ENCODE results near the gene SLC2A14.
"Not testable (repeated sequence)": the region's sequence is repeated elsewhere in the genome, so short reads cannot be mapped to it uniquely, and the experiment has no call there.

Gene SLC2A14

DNA sequence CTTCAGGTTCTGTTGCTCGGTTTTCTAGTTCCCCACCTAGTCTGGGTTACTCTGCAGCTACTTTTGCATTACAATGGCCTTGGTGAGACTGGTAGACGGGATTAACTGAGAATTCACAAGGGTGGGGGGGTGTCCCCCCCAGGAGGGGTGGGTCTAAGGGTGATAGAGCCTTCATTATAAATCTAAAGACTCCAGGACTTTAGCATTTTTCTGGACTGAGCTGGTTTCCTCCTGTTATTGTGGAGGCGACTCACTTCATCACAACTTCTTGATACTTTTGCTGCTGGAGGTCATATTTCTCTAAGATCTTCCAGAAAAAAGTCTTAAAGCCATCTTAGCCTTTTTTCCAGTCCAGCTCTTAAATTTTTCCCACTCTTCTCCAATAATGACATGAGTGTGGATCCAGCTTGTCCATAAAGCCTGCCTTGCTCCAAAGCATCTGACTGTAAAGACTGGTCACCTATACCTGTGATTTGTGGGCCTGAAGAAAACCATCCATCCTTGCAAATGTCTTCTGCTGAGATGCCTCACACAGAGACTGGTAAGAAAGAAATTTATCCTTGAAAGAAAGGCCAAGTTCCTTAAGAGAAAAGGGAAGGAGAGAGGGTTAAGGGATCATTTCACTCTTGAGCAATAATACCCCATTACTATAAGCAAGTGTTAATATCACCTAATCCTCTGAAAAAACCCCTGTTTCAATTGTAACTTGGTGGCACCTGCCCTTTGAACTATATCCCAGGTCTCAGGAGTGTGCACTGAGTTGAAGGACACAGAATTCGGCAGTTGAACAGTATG, 19.7 kb upstream of the SLC2A14 start:
- H3K9me3 Mint-ChIP-seq, result no peaks in the 10 kb centered on the region
- H3K27ac Mint-ChIP-seq, result no peak overlapping the region
- no peaks in the 10 kb centered on the region for H3K4me1 Mint-ChIP-seq (ENCODE audit: low read depth)
- no peaks in the 10 kb centered on the region for H3K36me3 Mint-ChIP-seq (ENCODE audit: low read depth)
- H3K4me3 Mint-ChIP-seq, result no peak overlapping the region
- H3K27me3 Mint-ChIP-seq, result peaks cover 3% of the 10 kb centered on the region

DNA sequence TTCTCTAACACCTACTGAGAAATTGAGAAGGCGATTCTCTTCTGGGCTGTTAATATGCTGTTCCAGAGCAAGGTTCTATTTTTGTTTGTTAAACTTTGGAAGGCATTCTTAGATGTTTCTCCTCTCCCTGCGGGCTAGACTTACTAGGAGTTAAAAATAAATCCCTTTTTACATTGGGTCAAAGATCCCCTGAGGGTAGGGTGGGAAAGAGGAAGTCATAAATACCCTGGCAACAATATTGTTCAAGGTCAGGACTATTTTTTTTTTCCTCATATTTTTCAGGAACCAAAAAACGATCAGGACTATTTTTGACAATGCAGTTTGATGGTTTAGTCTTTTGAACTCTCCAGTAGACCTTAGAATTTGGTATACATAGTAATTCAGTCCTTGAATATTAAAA, 12.0 kb upstream of the SLC2A14 start:
- Mint-ChIP-seq H3K9me3 (no peaks in the 10 kb centered on the region), H3K36me3 (ENCODE audit: low read depth) (no peaks in the 10 kb centered on the region), H3K4me1 (ENCODE audit: low read depth) (no peaks in the 10 kb centered on the region), H3K4me3 (no peak overlapping the region), H3K27ac (no peak overlapping the region), H3K27me3 (no peaks in the 10 kb centered on the region)

DNA sequence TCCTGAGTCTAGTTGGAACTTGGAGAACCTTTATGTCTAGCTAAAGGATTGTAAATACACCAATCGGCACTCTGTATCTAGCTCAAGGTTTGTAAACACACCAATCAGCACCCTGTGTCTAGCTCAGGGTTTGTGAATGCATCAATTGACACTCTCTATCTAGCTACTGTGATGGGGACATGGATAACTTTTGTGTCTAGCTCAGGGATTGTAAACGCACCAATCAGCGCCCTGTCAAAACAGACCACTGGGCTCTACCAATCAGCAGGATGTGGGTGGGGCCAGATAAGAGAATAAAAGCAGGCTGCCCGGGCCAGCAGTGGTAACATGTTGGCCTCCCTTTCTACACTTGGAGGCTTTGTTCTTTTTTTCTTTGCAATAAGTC, 9.0 kb upstream of the SLC2A14 start:
- not testable (repeated sequence) for H3K27ac Mint-ChIP-seq; H3K9me3 Mint-ChIP-seq; H3K27me3 Mint-ChIP-seq; H3K4me1 Mint-ChIP-seq (ENCODE audit: low read depth); H3K36me3 Mint-ChIP-seq (ENCODE audit: low read depth); H3K4me3 Mint-ChIP-seq

DNA sequence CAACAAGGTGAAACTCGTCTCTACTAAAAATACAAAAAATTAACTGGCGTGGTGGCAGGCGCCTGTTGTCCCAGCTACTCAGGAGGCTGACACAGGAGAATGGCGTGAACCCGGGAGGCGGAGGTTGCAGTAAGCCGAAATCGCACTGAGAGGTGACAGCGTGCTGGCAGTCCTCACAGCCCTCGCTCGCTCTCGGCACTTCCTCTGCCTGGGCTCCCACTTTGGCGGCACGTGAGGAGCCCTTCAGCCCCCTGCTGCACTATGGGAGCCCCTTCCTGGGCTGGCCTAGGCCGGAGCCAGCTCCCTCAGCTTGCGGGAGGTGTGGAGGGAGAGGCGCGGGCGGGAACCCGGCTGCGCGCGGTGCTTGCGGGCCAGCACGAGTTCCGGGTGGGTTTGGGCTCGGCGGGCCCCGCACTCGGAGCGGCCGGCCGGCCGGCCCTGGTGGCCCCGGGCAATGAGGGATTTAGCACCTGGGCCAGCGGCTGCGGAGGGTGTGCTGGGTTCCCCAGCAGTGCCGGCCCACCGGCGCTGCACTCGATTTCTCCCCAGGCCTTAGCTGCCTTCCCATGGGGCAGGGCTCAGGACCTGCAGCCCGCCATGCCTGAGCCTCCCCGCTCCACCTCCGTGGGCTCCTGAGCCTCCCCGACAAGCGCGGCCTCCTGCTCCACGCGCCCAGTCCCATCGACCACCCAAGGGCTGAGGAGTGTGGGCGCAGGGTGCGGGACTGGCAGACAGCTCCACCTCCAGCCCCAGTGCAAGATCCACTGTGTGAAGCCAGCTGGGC, 8.4 kb upstream of the SLC2A14 start:
- H3K4me3 Mint-ChIP-seq; H3K27me3 Mint-ChIP-seq; H3K27ac Mint-ChIP-seq; H3K9me3 Mint-ChIP-seq; H3K4me1 Mint-ChIP-seq (ENCODE audit: low read depth); H3K36me3 Mint-ChIP-seq (ENCODE audit: low read depth): not testable (repeated sequence)

DNA sequence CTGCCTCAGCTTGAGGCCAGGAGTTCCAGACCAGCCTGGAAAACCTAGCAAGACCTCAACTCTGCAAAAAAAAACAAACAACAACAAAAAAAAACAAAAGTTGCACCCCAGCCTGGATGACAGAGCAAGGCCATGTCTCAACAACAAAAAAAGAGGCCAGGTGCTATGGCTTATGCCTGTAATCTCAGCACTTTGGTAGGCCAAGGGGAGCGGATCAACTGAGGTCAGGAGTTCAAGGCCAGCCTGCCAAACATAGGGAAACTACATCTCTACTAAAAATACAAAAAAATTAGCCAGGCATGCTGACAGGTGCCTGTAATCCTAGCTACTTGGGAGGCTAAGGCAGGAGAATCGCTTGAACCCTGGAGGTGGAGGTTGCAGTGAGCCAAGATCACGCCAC, 6.5 kb upstream of the SLC2A14 start:
- H3K4me1 Mint-ChIP-seq (ENCODE audit: low read depth), result no peaks in the 10 kb centered on the region
- H3K27ac Mint-ChIP-seq, result no peak overlapping the region
- H3K36me3 Mint-ChIP-seq (ENCODE audit: low read depth), result no peaks in the 10 kb centered on the region
- no peaks in the 10 kb centered on the region for H3K27me3 Mint-ChIP-seq
- no peaks in the 10 kb centered on the region for H3K9me3 Mint-ChIP-seq
- H3K4me3 Mint-ChIP-seq, result no peak overlapping the region

DNA sequence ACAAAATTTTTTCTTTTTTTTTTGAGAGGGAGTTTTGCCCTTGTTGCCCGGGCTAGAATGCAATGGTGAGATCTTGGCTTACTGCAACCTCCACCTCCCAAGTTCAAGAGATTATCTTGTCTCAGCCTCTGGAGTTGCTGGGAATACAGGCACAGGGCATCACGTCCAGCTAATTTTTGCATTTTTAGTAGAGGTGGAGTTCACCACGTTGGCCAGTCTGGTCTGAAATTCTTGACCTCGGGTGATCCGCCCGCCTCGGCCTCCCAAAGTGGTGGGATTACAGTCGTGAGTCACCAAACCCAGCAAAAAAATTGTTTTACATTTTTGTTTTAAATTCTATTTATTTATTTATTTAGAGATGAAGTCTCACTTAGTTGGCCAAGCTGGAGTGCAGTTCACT, 4.7 kb upstream of the SLC2A14 start:
- Mint-ChIP-seq H3K27ac (no peak overlapping the region), H3K27me3 (peaks cover 9% of the 10 kb centered on the region), H3K4me3 (no peak overlapping the region), H3K4me1 (ENCODE audit: low read depth) (peaks cover 3% of the 10 kb centered on the region), H3K9me3 (no peaks in the 10 kb centered on the region), H3K36me3 (ENCODE audit: low read depth) (no peaks in the 10 kb centered on the region)

DNA sequence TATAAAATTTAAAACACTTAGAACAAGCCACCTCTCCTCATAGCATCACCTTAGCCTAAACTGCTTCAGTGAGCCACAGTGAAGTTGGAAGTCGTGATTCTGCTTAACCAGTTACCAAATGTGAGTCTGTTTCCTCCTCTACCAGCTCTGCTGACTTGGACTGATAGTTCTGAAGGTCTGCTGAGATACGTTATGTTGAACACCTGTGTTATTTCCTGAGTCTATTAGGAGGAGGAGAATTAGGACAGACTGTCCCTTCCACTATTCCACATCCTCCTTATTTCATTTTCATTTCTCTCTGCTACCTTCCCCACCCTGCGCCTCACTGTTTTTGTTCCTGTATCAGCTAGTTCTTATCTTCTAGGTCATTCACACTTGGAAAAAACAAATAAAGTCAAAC, 2.4 kb downstream of the SLC2A14 start:
- Mint-ChIP-seq H3K27ac (no peak overlapping the region), H3K27me3 (peaks cover 33% of the 10 kb centered on the region), H3K4me3 (no peak overlapping the region), H3K36me3 (ENCODE audit: low read depth) (no peaks in the 10 kb centered on the region), H3K9me3 (no peaks in the 10 kb centered on the region), H3K4me1 (ENCODE audit: low read depth) (peaks cover 3% of the 10 kb centered on the region)

DNA sequence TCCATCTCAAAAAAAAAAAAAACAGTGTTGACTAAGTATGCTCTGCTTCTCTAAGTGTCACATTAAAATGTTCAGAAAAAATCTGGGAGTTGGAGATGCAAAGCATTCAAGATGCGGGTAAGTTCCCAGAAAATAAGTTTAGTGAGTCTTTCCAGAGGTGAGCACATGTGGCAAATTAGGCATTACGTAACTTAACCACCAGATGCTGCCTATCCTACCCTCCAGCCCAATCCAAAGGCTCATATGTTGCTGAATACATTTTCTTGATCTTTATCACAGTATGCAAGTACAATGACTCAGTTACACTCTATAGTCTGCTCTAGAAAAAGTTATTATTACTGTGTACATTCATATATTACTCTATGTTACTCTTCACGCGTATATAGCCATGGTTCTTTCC, 3.6 kb downstream of the SLC2A14 start:
- no peaks in the 10 kb centered on the region for H3K36me3 Mint-ChIP-seq (ENCODE audit: low read depth)
- H3K4me3 Mint-ChIP-seq, result no peak overlapping the region
- H3K27me3 Mint-ChIP-seq, result peaks cover 33% of the 10 kb centered on the region
- no peak overlapping the region for H3K27ac Mint-ChIP-seq
- no peaks in the 10 kb centered on the region for H3K9me3 Mint-ChIP-seq
- peaks cover 3% of the 10 kb centered on the region for H3K4me1 Mint-ChIP-seq (ENCODE audit: low read depth)

DNA sequence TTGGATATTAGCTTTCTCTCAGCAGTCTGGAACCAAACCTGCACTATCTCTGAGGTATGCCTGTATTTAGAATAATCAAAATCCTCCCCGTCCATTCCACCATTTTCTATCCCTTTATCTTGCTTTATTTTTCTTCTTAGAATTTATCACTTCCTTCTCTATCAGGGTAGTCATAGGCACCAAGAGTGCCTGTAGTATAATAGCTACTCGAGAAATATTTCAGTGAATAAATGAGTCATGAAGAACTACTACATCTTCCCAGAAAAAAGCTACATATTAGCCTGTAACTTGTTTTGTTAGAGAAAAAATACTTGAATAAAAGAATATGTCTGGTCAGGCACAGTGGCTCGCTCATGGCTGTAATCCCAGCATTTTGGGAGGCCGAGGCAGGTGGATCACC, 4.3 kb downstream of the SLC2A14 start:
- H3K4me3 Mint-ChIP-seq, result no peak overlapping the region
- H3K27me3 Mint-ChIP-seq, result peaks cover 26% of the 10 kb centered on the region
- H3K9me3 Mint-ChIP-seq, result no peaks in the 10 kb centered on the region
- H3K4me1 Mint-ChIP-seq (ENCODE audit: low read depth), result peaks cover under 1% of the 10 kb centered on the region
- H3K27ac Mint-ChIP-seq, result no peak overlapping the region
- H3K36me3 Mint-ChIP-seq (ENCODE audit: low read depth), result no peaks in the 10 kb centered on the region

DNA sequence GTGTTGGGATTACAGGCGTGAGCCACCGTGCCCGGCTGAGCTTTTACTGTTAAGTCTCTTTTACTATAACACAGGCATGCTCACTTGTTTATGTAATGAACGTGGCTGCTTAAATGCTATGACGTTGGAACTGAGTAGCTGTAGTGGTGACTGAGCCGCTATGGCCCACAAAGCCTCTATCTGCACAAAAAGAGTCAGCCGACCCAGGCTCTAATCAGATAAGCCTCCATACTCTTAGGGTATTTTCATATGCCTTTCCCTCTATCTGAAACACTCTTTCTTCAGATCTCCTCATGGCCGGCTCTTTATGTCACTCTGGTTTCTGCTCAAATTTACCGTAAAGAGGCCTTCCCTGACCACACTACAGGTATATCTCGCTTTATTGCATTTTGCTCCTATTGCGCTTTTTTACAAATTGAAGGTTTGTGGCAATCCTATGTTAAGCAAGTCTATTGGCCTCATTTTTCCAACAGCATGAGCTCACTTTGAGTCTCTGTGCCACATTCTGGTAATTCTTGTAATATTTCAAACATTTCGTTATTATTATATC, 8.0 kb downstream of the SLC2A14 start:
- Mint-ChIP-seq H3K27ac (no peak overlapping the region), H3K9me3 (no peaks in the 10 kb centered on the region), H3K4me3 (no peak overlapping the region), H3K27me3 (peaks cover 3% of the 10 kb centered on the region), H3K36me3 (ENCODE audit: low read depth) (no peaks in the 10 kb centered on the region), H3K4me1 (ENCODE audit: low read depth) (peaks cover 19% of the 10 kb centered on the region)

DNA sequence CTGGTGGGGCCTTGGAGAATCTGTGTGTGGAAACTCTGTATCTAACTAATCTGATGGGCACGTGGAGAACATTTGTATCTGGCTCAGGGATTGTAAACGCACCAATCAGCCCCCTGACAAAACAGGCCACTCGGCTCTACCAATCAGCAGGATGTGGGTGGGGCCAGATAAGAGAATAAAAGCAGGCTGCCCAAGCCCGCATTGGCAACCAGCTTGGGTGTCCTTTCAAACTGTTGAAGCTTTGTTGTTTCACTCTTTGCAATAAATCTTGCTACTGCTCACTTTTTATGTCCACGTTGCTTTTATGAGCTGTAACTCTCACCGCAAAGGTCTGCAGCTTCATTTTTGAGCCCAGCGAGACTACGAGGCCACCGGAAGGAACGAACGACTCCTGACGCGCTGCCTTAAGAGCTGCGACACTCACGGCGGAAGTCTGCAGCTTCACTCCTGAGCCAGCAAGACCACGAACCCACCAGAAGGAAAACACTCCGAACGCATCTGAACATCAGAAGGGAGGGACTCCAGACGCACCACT, 9.8 kb downstream of the SLC2A14 start:
- H3K4me1 Mint-ChIP-seq (ENCODE audit: low read depth), result peaks cover 23% of the 10 kb centered on the region
- H3K27me3 Mint-ChIP-seq; H3K36me3 Mint-ChIP-seq (ENCODE audit: low read depth); H3K9me3 Mint-ChIP-seq: not testable (repeated sequence)
- H3K4me3 Mint-ChIP-seq, result peak overlapping the region; percentile 63
- peak overlapping the region; percentile 86 for H3K27ac Mint-ChIP-seq

DNA sequence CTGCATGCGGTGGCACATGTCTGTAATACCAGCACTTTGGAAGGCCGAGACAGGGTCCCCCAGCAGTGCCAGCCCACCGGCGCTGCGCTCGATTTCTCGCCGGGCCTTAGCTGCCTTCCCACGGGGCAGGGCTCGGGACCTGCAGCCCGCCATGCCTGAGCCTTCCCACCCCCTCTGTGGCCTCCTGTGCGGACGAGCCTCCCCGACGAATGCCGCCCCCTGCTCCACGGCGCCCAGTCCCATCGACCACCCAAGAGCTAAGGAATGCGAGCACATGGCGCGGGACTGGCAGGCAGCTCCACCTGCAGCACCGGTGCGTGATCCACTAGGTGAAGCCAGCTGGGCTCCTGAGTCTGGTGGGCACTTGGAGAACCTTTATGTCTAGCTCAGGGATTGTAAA, 10.4 kb downstream of the SLC2A14 start:
- H3K4me1 Mint-ChIP-seq (ENCODE audit: low read depth), result peaks cover 23% of the 10 kb centered on the region
- not testable (repeated sequence) for H3K9me3 Mint-ChIP-seq; H3K27ac Mint-ChIP-seq; H3K27me3 Mint-ChIP-seq; H3K36me3 Mint-ChIP-seq (ENCODE audit: low read depth); H3K4me3 Mint-ChIP-seq

DNA sequence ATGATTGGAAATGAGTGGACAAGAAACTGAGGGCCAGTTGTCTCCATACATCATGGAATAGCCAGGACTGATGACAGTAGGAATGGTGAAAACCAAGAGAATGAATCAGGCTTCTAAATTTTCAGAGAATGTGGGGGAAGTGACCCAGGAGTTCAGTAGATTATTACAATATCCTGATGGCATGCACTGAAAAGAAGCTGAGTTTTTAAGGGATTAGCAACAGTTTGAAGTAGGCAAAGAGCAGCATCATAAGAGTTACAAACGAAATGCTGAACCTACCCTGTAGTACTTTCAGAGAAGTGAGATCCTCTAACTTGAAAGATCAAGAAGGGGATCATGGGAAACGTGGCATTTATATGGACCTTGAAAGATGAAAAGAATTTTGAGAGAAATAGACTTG, 13.2 kb downstream of the SLC2A14 start:
- no peaks in the 10 kb centered on the region for H3K36me3 Mint-ChIP-seq (ENCODE audit: low read depth)
- H3K9me3 Mint-ChIP-seq, result no peaks in the 10 kb centered on the region
- no peaks in the 10 kb centered on the region for H3K27me3 Mint-ChIP-seq
- no peak overlapping the region for H3K27ac Mint-ChIP-seq
- no peak overlapping the region for H3K4me3 Mint-ChIP-seq
- peaks cover 23% of the 10 kb centered on the region for H3K4me1 Mint-ChIP-seq (ENCODE audit: low read depth)

DNA sequence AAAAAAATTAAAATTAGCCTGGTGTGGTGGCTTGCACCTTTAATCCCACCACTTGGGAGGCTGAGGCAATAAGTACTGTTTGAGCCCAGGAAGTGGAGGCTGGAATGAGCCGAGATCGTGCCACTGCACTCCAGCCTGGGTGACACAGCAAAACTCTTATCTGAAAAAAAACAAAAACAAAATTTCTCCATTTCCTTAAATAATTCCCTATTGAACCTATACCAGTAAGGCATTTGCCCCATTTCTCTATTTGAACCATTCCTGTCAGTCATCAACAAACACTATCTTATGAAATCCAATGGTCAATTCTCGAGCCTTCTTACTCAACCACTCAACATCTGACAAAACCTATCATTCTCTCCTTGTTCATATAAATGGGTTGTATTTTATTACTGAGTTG, 14.7 kb downstream of the SLC2A14 start:
- no peaks in the 10 kb centered on the region for H3K9me3 Mint-ChIP-seq
- H3K4me3 Mint-ChIP-seq, result no peak overlapping the region
- H3K36me3 Mint-ChIP-seq (ENCODE audit: low read depth), result no peaks in the 10 kb centered on the region
- H3K27ac Mint-ChIP-seq, result no peak overlapping the region
- peaks cover 18% of the 10 kb centered on the region for H3K4me1 Mint-ChIP-seq (ENCODE audit: low read depth)
- peaks cover 6% of the 10 kb centered on the region for H3K27me3 Mint-ChIP-seq

DNA sequence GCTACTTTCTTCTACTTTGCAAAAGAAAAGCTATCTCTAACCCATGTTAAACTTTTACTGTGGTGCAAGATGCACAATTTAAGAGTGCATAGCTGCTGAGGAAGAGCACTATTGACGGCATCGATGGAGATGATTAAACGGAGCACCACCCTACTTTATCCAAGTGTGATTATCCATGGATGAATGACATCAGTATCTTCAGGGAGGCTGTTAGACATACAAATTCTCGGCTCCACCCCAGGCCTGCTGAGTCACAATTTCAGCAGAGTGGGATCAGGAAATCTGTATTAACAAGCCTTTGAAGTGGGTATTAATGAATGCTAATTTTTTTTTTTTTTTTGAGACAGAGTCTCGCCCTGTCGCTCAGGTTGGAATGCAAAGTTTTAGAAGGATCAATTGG, 16.2 kb downstream of the SLC2A14 start:
- H3K36me3 Mint-ChIP-seq (ENCODE audit: low read depth), result no peaks in the 10 kb centered on the region
- peaks cover 20% of the 10 kb centered on the region for H3K27me3 Mint-ChIP-seq
- H3K4me3 Mint-ChIP-seq, result no peak overlapping the region
- H3K9me3 Mint-ChIP-seq, result no peaks in the 10 kb centered on the region
- H3K27ac Mint-ChIP-seq, result no peak overlapping the region
- H3K4me1 Mint-ChIP-seq (ENCODE audit: low read depth), result peaks cover 13% of the 10 kb centered on the region
